ENCODE measurements around the gene RAB10. TPM values are rescaled to one million over a fixed set of nuclear protein-coding genes. Genes with fewer than 3 reads are reported as not detected.

The RAB10 gene
- total and polyA plus RNA-seq, 3 donors from 2014 or later, result 74.8 to 112 (median 96.8) TPM

GRCh38 chr2:26176279-26176615, 142.4 kb downstream of the RAB10 start:
- DNase-seq, result no peak
- TF ChIP-seq CTCF (IDR thresholded peaks at IDR 0.05) (no peak), POLR2A (IDR thresholded peaks at IDR 0.05) (no peak)
- H3K36me3 ChIP-seq (ENCODE audit: low read depth, missing control alignments), result no peaks in the 10 kb centered on the region
- H3K27me3 ChIP-seq, result no peaks in the 10 kb centered on the region
- 84 to 89% methylated on average over 11 of the region's 11 CpGs for WGBS, 2 donors
- H3K4me3 ChIP-seq, result no peak overlapping the region
- no peak overlapping the region for H3K27ac ChIP-seq
- H3K4me1 ChIP-seq, result peaks cover 13% of the 10 kb centered on the region
- H3K9me3 ChIP-seq, result no peaks in the 10 kb centered on the region
- intact Hi-C loops (cut with DNase I; ENCODE audit: low total_unique reads), result no loop called here

DNA sequence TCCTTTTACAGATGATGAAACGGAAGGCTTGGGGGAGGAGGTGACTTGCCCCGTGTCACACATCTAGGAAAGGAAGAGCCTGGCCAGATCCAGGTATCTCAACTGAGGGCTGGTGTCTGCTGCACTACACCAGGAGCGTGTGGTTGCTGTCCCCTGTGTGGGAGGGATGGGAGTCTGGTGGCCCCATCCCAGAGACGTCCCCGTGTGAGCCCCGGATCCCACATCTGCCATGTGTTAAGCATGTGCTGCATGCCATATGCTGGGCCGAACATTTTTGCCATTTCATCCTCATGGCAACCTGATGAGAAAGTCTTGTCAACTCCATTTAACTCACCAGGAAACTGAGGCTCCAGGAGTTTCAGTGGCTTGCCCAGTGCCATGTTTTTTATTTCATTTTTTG, 143.2 kb downstream of the RAB10 start:
- intact Hi-C loops (cut with DNase I; ENCODE audit: low total_unique reads), result no loop called here
- Histone ChIP-seq H3K27me3 (no peaks in the 10 kb centered on the region), H3K36me3 (ENCODE audit: low read depth, missing control alignments) (no peaks in the 10 kb centered on the region), H3K4me3 (no peak overlapping the region), H3K27ac (no peak overlapping the region), H3K4me1 (peaks cover 13% of the 10 kb centered on the region), H3K9me3 (no peaks in the 10 kb centered on the region)
- WGBS, 2 donors, result 95 to 96% methylated on average over 7 of the region's 7 CpGs
- DNase-seq, result no peak
- TF ChIP-seq POLR2A (IDR thresholded peaks at IDR 0.05) (no peak), CTCF (IDR thresholded peaks at IDR 0.05) (no peak)

DNA sequence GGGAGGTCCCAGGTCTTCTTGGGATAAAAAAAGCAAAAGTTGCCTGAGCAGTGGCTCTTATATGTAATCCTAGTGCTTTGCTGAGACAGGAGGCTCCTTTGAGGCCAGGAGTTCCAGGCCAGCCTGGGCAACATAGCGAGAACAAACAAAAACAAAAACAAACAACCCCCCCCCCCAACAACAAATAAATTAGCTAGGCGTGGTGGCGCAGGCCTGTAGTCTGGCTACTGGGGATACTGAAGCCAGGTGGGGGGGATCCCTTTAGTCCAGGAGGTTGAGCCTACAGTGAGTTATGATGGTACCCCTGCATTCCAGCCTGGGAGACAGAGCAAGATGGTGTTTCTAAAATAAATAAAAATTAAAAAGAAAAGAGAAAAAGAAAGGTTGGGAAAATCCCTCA, 144.4 kb downstream of the RAB10 start:
- H3K36me3 ChIP-seq (ENCODE audit: low read depth, missing control alignments), result no peaks in the 10 kb centered on the region
- H3K4me1 ChIP-seq, result peaks cover 12% of the 10 kb centered on the region
- H3K27me3 ChIP-seq, result no peaks in the 10 kb centered on the region
- DNase-seq, result no peak
- H3K27ac ChIP-seq, result no peak overlapping the region
- no peaks in the 10 kb centered on the region for H3K9me3 ChIP-seq
- peak overlapping the region in 1 of 2 donors; percentile 60 for H3K4me3 ChIP-seq
- no peak for TF ChIP-seq POLR2A (IDR thresholded peaks at IDR 0.05)
- TF ChIP-seq CTCF (IDR thresholded peaks at IDR 0.05), result no peak
- intact Hi-C loops (cut with DNase I; ENCODE audit: low total_unique reads), result no loop called here
- WGBS, 2 donors, result 73 to 77% methylated on average over 3 of the region's 3 CpGs

- Histone ChIP-seq H3K36me3 (ENCODE audit: low read depth, missing control alignments) (no peaks in the 10 kb centered on the region), H3K4me3 (peak overlapping the region; percentile 44 to 60), H3K27ac (no peak overlapping the region), H3K4me1 (peaks cover 10% of the 10 kb centered on the region), H3K9me3 (no peaks in the 10 kb centered on the region), H3K27me3 (no peaks in the 10 kb centered on the region)
- TF ChIP-seq POLR2A (IDR thresholded peaks at IDR 0.05), result no peak
- no peak for TF ChIP-seq CTCF (IDR thresholded peaks at IDR 0.05)
- intact Hi-C loops (cut with DNase I; ENCODE audit: low total_unique reads), result no loop called here
- DNase-seq, result peak; percentile 52
- 1 to 7% methylated on average over 8 to 45 of the region's 48 CpGs for WGBS, 2 donors
Observed at GRCh38 chr2:26178746-26179436, 145.0 kb downstream of the RAB10 start.

DNA sequence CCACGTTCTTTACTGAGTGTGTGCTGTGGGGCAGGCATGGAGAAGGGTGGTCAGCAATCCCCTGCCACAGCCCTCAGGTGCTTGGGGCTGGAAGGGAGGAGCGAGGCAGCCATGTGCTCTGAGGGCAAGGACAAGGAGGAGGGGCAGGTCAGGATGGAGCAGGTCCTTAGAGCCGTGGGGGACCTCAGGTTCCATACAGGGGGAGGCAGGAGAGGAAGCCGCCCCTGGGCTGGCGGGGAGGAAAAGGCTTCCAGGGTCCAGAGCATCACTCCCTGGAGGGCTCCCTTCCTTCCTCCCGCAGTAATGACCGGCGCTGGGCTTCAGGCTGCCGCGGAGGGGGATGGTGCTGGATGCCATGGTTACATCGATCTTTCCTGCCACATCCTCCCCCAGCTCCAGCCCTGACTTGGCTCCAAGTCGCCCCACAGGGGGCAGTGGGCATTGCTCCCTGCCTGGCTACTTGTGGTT, 145.6 kb downstream of the RAB10 start:
- no peak for DNase-seq
- Histone ChIP-seq H3K27ac (no peak overlapping the region), H3K36me3 (ENCODE audit: low read depth, missing control alignments) (no peaks in the 10 kb centered on the region), H3K4me3 (peak overlapping the region; percentile 44 to 60), H3K4me1 (peaks cover 10% of the 10 kb centered on the region), H3K27me3 (no peaks in the 10 kb centered on the region), H3K9me3 (no peaks in the 10 kb centered on the region)
- TF ChIP-seq CTCF (IDR thresholded peaks at IDR 0.05), result no peak
- no peak for TF ChIP-seq POLR2A (IDR thresholded peaks at IDR 0.05)
- WGBS, 2 donors, result 11 to 14% methylated on average over 8 to 12 of the region's 12 CpGs
- intact Hi-C loops (cut with DNase I; ENCODE audit: low total_unique reads), result no loop called here
